ENCODE measurements around the gene APIP.

Gene APIP, protein sequence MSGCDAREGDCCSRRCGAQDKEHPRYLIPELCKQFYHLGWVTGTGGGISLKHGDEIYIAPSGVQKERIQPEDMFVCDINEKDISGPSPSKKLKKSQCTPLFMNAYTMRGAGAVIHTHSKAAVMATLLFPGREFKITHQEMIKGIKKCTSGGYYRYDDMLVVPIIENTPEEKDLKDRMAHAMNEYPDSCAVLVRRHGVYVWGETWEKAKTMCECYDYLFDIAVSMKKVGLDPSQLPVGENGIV

GRCh38 chr11:34916015-34916842 lies at the start of gene APIP, which contains the start of gene PDHX:
Gene APIP (minus strand): TSS chr11:34916379. CDS start chr11:34916284, 95 bp downstream.
Gene PDHX (plus strand): TSS chr11:34916618. CDS start chr11:34916656, 38 bp downstream.
- Mint-ChIP-seq H3K36me3 (ENCODE audit: low read depth) (peaks cover 12% of the 10 kb centered on the region), H3K27ac (peak within 1 kb of the TSS; percentile 90), H3K9me3 (no peaks in the 10 kb centered on the region), H3K27me3 (ENCODE audit: low read depth) (no peaks in the 10 kb centered on the region), H3K4me1 (ENCODE audit: low read depth) (peaks cover 25% of the 10 kb centered on the region), H3K4me3 (peak within 1 kb of the TSS; percentile 95)

DNA sequence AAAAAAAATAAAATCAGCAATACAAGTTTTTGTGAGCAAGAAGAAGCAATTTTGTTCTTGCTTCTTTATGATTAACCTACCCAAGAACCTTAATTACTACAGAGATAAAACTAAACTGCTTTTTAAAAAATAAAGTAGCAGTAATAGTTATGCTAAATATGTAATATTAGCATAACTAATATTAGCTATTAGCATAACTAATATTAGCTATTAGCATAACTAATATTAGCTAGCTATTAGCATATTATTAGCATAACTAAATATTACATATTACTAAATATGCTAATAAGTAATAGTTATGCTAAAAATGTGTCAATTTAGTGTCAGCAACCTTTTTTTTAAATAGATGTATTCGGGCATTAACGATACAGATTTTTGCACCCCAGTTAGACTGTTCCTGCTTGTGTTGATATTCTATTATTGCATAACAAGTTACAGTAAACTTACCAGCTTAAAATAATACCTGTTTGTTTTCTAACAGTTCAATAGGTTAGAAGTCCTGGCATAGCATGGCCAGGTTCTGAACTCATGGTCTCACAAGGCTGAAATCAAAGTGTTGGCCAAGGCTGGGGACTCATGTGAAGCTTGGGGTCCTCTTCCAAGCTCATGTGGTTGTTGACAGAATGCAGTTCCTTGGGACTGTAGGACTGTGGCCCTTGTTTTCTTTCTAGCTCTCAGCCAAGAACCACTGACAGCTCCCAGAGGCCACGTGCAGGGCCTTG lies 48.6 kb upstream of the APIP start:
- no peaks in the 10 kb centered on the region for H3K9me3 Mint-ChIP-seq
- no peaks in the 10 kb centered on the region for H3K4me1 Mint-ChIP-seq (ENCODE audit: low read depth)
- no peak overlapping the region for H3K27ac Mint-ChIP-seq
- H3K4me3 Mint-ChIP-seq, result no peak overlapping the region
- no peaks in the 10 kb centered on the region for H3K27me3 Mint-ChIP-seq (ENCODE audit: low read depth)
- H3K36me3 Mint-ChIP-seq (ENCODE audit: low read depth), result peaks cover 7% of the 10 kb centered on the region

DNA sequence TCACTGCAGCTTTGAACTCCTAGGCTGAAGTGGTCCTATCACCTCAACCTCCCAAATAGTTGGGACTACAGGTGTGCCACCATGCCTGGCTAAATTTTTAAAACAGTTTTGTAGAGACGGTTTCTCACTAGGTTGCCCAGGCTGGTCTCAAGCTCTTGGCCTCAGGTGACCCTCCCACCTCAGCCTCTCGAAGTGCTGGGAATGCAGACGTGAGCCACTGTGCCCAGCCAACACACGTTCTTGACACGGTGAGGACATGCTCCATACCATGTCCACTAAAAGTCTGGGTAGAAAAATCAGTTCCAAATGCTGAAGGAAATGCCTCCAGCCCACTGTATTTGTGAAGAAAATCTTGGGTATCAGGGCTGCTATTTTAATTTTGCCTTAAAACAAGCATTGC lies 47.2 kb upstream of the APIP start:
- H3K36me3 Mint-ChIP-seq (ENCODE audit: low read depth), result peaks cover 9% of the 10 kb centered on the region
- no peaks in the 10 kb centered on the region for H3K9me3 Mint-ChIP-seq
- H3K4me1 Mint-ChIP-seq (ENCODE audit: low read depth), result no peaks in the 10 kb centered on the region

GRCh38 chr11:34962034-34962433 lies 45.9 kb upstream of the APIP start:
- Mint-ChIP-seq H3K27ac (no peak overlapping the region), H3K36me3 (ENCODE audit: low read depth) (peaks cover 9% of the 10 kb centered on the region), H3K9me3 (no peaks in the 10 kb centered on the region), H3K4me1 (ENCODE audit: low read depth) (no peaks in the 10 kb centered on the region), H3K4me3 (no peak overlapping the region), H3K27me3 (ENCODE audit: low read depth) (no peaks in the 10 kb centered on the region)

More for the DNA sequence above, 47.2 kb upstream of the APIP start:
- Mint-ChIP-seq H3K27me3 (ENCODE audit: low read depth) (no peaks in the 10 kb centered on the region), H3K27ac (no peak overlapping the region), H3K4me3 (no peak overlapping the region)

DNA sequence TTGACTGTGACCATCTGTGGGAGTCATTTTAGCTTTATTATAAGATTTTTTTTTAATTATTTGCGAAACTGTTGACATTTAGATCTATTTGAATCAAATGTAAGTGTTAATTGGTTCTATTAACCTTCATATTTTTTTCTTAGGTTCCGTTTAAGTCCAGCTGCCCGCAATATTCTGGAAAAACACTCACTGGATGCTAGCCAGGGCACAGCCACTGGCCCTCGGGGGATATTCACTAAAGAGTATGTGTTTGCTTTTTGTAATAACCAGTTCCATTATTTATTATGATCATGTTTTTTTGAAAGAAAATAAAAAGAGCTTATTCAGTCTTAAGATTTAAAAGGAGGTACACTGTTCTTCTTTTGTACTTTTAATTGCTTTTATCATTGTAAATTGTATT lies 44.1 kb upstream of the APIP start:
- Mint-ChIP-seq H3K4me1 (ENCODE audit: low read depth) (no peaks in the 10 kb centered on the region), H3K9me3 (no peaks in the 10 kb centered on the region), H3K36me3 (ENCODE audit: low read depth) (peaks cover 9% of the 10 kb centered on the region), H3K27me3 (ENCODE audit: low read depth) (no peaks in the 10 kb centered on the region), H3K27ac (no peak overlapping the region), H3K4me3 (no peak overlapping the region)

GRCh38 chr11:34959770-34960169 lies 43.6 kb upstream of the APIP start:
- H3K27me3 Mint-ChIP-seq (ENCODE audit: low read depth), result no peaks in the 10 kb centered on the region
- no peaks in the 10 kb centered on the region for H3K4me1 Mint-ChIP-seq (ENCODE audit: low read depth)
- H3K27ac Mint-ChIP-seq, result no peak overlapping the region
- peaks cover 11% of the 10 kb centered on the region for H3K36me3 Mint-ChIP-seq (ENCODE audit: low read depth)
- H3K9me3 Mint-ChIP-seq, result no peaks in the 10 kb centered on the region
- no peak overlapping the region for H3K4me3 Mint-ChIP-seq

- Mint-ChIP-seq H3K9me3 (no peaks in the 10 kb centered on the region), H3K4me1 (ENCODE audit: low read depth) (no peaks in the 10 kb centered on the region), H3K4me3 (no peak overlapping the region), H3K27ac (no peak overlapping the region), H3K36me3 (ENCODE audit: low read depth) (peaks cover 15% of the 10 kb centered on the region), H3K27me3 (ENCODE audit: low read depth) (no peaks in the 10 kb centered on the region)
Measured at GRCh38 chr11:34957606-34958005, 41.4 kb upstream of the APIP start.

DNA sequence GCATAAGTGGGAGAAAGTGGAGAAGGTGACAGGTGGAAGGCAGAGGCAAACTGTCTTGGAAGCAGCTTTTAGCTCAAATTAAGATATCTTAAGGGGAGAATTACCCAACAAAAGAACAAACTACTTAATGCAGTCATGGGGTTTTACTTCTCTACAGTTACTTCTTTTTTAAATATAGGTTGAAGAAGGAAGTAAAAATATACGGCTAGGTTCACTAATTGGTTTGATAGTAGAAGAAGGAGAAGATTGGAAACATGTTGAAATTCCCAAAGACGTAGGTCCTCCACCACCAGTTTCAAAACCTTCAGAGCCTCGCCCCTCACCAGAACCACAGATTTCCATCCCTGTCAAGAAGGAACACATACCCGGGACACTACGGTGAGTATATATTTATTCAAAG lies 41.0 kb upstream of the APIP start:
- no peaks in the 10 kb centered on the region for H3K4me1 Mint-ChIP-seq (ENCODE audit: low read depth)
- H3K4me3 Mint-ChIP-seq, result no peak overlapping the region
- no peaks in the 10 kb centered on the region for H3K27me3 Mint-ChIP-seq (ENCODE audit: low read depth)
- H3K9me3 Mint-ChIP-seq, result no peaks in the 10 kb centered on the region
- H3K36me3 Mint-ChIP-seq (ENCODE audit: low read depth), result peaks cover 15% of the 10 kb centered on the region
- no peak overlapping the region for H3K27ac Mint-ChIP-seq

DNA sequence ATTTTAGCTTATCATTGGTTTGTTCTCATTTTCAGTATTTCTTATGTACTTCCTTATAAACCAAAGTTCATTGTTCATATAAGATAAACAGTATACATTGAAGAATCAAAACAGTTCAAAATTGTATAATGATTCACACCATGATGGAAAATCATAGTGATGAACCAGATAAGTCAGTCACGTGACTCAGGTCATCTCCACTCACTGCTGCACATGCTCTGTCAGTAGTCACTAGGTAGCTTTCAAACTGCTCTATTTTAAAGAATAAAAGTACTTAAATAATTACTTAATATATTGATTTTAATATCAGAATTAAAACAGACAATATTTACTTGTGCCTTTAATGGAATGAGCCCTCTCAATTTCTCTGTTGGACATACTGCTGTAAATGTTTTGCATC lies 37.8 kb upstream of the APIP start:
- no peaks in the 10 kb centered on the region for H3K9me3 Mint-ChIP-seq
- no peak overlapping the region for H3K27ac Mint-ChIP-seq
- H3K36me3 Mint-ChIP-seq (ENCODE audit: low read depth), result peaks cover 10% of the 10 kb centered on the region
- peaks cover 2% of the 10 kb centered on the region for H3K4me1 Mint-ChIP-seq (ENCODE audit: low read depth)
- no peak overlapping the region for H3K4me3 Mint-ChIP-seq
- H3K27me3 Mint-ChIP-seq (ENCODE audit: low read depth), result no peaks in the 10 kb centered on the region

DNA sequence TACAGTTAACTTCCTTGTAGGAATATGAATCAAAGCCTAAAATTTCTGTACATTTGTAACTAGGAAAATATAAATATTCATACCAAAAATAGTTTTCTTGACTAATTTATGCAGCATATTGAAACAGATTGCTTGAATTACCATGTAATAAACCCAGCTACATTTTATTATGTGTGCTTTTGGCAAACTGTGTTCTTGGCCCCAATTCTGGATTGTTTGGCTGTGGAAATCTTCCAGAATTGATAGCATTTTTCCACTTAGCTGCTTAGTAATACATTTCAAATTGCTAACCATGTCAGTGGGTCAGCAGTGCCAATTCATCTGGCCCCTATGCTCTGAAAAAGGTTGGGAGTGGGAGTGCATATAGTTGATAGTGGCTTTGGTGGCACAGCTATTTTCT lies 32.5 kb upstream of the APIP start:
- Mint-ChIP-seq H3K27me3 (ENCODE audit: low read depth) (no peaks in the 10 kb centered on the region), H3K36me3 (ENCODE audit: low read depth) (peaks cover 12% of the 10 kb centered on the region), H3K27ac (no peak overlapping the region), H3K4me3 (no peak overlapping the region), H3K4me1 (ENCODE audit: low read depth) (peaks cover 4% of the 10 kb centered on the region), H3K9me3 (peaks cover 5% of the 10 kb centered on the region)

DNA sequence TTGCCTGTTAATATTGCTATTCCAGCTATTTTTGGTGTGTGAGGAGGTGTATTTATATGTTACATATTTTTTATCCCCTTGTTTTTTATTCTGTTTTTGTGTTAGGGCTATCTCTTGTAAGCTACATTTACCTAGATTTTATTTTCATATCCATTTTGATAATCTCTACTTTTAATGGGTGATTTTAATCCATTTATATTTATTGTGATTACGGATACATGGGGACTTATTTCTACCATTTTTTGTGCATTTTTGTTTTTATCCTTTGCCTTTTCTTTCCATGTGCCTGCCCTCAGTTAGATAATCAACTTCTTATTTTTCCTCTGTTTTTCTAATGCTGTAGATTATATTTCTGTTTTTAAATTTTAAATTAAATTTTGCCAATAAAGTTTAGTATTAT lies 28.5 kb upstream of the APIP start:
- Mint-ChIP-seq H3K36me3 (ENCODE audit: low read depth) (peaks cover 10% of the 10 kb centered on the region), H3K9me3 (peaks cover 5% of the 10 kb centered on the region), H3K27ac (no peak overlapping the region), H3K4me1 (ENCODE audit: low read depth) (peaks cover 4% of the 10 kb centered on the region), H3K4me3 (no peak overlapping the region), H3K27me3 (ENCODE audit: low read depth) (no peaks in the 10 kb centered on the region)

DNA sequence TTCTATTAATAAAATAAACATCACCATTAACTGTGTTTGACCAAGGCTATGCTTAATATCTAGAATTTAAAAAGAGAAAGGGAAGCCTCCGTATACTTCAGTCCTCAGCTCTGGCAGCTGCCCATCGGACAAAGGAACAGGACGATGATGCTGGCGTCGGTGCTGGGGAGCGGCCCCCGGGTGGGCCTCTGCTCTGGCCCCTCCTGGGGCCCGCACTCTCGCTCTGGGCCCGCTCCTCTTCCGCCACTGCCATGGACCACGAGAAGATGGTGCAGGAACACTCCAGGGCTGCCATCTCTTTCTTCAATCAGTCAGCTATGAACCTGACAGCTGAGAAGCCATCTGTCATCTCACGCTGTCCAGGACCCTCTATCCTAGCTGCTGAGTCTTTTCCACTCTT lies 25.5 kb upstream of the APIP start:
- H3K9me3 Mint-ChIP-seq, result peaks cover 5% of the 10 kb centered on the region
- H3K36me3 Mint-ChIP-seq (ENCODE audit: low read depth), result peaks cover 13% of the 10 kb centered on the region
- no peak overlapping the region for H3K27ac Mint-ChIP-seq
- H3K27me3 Mint-ChIP-seq (ENCODE audit: low read depth), result no peaks in the 10 kb centered on the region
- H3K4me1 Mint-ChIP-seq (ENCODE audit: low read depth), result peaks cover 6% of the 10 kb centered on the region
- no peak overlapping the region for H3K4me3 Mint-ChIP-seq

DNA sequence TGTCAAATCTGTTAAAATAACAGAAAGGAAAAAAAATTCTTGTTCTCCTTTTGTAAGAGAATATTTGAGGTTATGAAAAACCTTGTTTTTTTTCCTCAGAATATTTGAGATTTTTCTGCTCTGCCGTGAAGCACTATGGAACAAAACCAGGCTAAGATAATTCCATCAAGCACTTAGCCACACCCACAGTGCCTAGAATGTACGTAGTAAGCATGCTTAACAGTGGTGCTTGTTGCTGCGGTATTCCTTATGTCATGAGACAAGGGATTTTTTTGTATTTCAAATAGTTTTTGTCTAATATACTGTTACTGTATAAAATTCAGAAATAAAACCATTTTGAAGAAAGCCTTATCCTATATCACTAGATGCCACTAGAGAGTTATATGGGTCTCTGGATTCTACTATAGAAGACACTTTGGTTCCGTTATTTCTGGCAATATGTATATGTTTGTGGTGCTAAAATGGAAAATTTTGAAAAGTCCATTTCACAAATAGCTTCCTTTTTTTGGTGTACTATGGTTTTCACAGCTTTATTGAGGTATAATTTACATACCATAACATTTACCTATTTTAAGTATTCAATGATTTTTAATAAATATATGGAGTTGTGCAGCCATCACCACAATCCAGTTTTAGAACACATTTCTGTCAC lies 24.0 kb upstream of the APIP start:
- Mint-ChIP-seq H3K9me3 (peaks cover 5% of the 10 kb centered on the region), H3K27ac (no peak overlapping the region), H3K36me3 (ENCODE audit: low read depth) (peaks cover 7% of the 10 kb centered on the region), H3K27me3 (ENCODE audit: low read depth) (no peaks in the 10 kb centered on the region), H3K4me1 (ENCODE audit: low read depth) (peaks cover 9% of the 10 kb centered on the region), H3K4me3 (no peak overlapping the region)

DNA sequence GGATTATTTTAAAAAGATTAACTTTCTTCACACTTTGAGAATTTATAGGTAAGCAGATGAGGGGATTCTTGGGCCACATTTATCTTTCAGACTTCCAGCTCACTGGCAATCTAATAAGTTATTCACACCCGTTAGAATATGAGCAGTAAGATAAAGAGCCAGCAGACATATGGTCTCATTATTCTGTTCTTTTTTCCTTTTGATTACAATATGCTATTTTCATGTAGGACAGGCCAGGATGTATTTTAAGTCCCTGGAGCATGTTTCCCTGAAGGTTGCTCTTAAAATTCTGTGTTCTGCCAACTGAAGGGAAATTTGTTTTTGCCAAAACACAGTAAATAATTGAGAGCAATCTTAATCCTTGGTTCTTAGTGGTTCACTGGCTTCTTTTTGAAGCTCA lies 22.4 kb upstream of the APIP start:
- peaks cover 9% of the 10 kb centered on the region for H3K4me1 Mint-ChIP-seq (ENCODE audit: low read depth)

More for the DNA sequence above, 22.4 kb upstream of the APIP start:
- peaks cover 7% of the 10 kb centered on the region for H3K36me3 Mint-ChIP-seq (ENCODE audit: low read depth)
- H3K27me3 Mint-ChIP-seq (ENCODE audit: low read depth), result no peaks in the 10 kb centered on the region
- H3K27ac Mint-ChIP-seq, result no peak overlapping the region
- H3K4me3 Mint-ChIP-seq, result no peak overlapping the region
- H3K9me3 Mint-ChIP-seq, result no peaks in the 10 kb centered on the region

All from T-helper 1 cell treated with Interleukin-12 subunit alpha and Interleukin-12 subunit beta and Interleukin-4 antibody, amounts not matched to agents 30 μg/mL and 1 μg/mL, for 36 hours (primary cell).